ENCODE data around the gene CLASP2.
A peak's percentile ranks its signal among the peaks of the same experiment; 100 is the strongest.

The CLASP2 gene

DNA sequence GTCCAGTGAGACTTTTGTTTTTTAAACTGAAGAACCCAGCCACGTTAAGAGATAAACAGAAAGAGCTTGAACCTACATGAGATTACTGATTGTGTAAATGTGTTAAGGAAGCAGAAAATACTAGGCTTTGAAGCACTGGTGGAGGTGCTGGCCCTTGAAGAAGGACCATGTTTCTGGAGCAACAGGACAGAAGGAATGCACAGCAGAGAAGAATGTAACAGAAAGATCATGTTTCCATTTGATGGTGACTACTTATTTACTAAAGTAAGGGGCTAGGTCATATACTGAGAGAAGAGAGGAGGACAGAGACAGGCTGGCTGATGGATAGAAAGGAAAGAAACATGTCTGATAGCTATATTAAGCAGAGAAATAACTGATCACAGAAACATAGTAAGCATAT, 88.8 kb downstream of the CLASP2 start:
- no peak for DNase-seq

DNA sequence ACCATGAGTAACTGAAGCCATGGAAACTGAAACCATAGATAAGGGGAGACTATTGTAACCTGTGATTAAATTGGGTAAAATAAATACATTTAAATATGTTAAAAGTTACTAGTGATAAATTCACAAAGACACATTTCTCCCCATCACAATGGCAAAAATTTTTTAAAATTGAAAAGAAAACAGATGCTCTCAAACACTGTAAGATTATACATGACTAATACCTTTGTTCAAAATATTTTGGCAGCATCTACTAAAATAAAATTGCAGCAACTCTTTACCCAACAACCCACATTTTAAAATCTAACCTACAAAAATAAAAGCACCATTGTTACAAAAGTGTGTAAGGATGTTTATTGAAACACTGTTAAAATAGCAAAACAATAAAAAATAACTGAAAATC, 93.3 kb downstream of the CLASP2 start:
- no peak for DNase-seq

- no peak for DNase-seq
Observed at GRCh38 chr3:33613041-33613440, 105.0 kb downstream of the CLASP2 start.

GRCh38 chr3:33612607-33613006, 105.4 kb downstream of the CLASP2 start:
- DNase-seq = no peak

DNA sequence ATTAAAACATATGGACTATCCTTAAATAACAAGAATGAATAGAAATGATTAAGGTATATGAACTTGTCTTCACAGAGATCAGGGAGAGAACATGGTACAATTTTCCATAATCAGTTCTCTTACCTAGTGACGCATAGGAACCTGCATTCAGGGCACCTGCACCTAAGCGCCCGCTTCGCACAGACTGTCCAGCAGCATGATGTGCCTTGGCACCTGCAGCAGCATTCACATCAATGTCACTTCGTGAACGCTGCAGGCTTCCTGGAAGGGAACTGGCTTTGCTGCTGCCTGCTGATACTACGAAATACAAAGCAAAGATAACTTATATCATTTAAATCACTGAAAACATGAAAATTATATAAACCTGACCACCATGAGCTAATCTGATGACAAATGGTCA, 115.2 kb downstream of the CLASP2 start:
- no peak for DNase-seq

- DNase-seq = no peak
Observed at GRCh38 chr3:33597257-33597689, 120.8 kb downstream of the CLASP2 start.

DNA sequence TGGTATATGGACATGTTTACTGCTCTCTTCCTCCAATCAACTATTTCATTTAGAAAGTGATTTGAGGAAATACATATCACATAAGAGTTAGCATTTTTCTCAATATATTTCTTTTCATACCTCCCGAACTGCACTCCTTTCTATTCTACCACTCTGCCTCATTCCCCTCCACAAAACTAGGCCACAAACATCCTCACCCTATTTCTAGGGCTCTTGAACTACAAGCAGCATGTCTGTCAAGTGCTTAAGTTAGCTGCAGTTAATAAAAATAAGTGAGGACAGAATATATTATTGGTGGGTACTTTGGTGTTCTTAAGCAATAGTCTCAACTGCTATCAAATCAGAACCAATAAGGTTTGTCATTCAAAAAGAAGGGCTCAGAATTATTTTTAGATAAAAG, 125.1 kb downstream of the CLASP2 start:
- no peak for DNase-seq

GRCh38 chr3:33590541-33590940, 127.5 kb downstream of the CLASP2 start:
- DNase-seq = no peak

DNA sequence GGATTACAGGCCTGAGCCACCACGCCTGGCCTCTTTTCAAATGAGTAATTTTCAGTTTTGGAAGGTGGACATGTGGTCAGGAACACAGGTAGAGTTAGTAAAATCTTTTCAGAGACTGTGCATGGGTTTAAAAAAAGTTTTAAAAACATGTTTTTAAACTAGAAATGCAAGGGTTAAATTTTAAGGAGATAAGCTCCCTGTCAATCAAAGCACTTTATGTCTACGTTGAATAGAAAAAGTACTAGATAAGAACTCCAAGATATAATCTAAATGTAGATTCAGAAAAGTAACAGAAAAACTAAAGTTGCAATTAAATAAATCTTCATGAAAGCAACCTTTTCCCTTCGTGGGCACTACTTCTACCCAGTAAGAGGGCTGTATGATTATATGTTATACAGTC, 131.7 kb downstream of the CLASP2 start:
- DNase-seq = no peak

GRCh38 chr3:33582234-33582633, 135.8 kb downstream of the CLASP2 start:
- no peak for DNase-seq

GRCh38 chr3:33581666-33582065, 136.4 kb downstream of the CLASP2 start:
- no peak for DNase-seq

- DNase-seq = no peak
Observed at GRCh38 chr3:33579840-33580239, 138.2 kb downstream of the CLASP2 start.

DNA sequence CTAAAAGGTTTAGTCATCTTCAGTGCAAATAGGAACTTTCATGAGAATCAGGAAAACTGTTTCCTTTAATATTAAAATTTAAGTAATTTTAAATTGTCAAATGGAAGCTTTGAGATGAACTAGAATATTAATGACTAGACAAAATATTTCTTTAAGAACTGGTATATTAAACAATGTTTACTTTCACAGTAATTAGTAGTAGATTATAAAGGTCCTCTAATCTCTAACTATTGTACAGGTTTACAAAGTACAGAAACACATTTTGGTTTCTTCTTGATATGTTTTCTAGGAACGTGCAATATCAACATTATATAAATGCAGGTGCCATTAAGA, 138.9 kb downstream of the CLASP2 start:
- DNase-seq = no peak

DNA sequence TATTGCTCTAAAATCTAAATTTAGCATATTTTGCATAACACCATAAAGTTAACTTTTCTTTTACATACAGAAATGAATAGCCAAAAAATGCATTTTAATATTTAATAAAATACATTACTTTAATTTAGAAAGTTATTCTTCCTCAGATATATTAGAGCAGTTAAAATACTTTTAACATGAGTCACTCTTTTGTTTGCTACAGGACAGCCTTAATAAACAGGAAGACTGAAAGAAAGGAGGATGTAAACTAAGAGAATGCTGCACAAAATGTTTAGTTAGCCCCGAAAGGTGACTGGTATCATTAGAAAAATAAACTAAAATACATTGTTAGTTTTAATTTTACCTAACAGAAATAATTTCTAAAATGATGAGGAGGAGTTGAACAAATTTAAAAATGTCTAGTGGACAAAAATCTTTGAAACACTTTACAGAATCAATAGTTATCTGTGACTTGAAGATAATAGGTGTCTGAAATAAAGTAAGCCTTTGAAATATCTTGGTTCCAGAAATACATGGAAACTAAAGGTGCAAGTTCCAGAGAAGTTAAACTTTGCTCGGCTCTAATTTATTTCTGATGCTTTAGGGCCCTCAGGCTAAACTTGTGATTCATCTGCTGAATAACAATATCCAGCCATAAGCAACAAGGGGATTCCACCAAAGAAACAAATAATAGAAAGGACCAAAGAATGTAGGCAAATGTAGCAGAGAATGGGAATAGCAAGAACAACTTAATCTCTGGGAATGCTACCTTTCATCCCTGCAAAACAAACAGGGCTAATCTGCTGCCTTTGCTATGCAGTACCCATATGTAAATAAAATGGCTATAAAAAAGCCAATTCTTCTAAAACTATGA, 139.5 kb downstream of the CLASP2 start:
- peak; percentile 16 for DNase-seq

DNA sequence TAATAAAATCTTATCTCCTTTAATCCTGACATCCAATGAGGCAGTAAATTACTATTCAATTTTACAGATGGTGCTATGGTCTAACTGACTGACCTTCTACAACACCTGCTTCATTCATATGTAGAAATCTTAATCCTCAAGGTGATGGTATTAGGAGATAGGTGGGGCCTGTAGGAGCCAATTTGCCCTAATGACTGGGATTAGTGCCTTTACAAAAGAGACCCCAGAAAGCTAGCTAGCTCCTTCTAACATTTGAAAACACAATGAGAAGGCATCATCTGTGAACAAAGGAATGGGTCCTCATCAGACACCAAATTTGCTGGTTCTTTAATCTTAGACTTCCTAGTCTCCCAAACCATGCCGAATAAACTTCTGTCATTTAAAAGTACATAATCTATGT, 140.5 kb downstream of the CLASP2 start:
- no peak for DNase-seq

GRCh38 chr3:33577173-33577572, 140.9 kb downstream of the CLASP2 start:
- DNase-seq = no peak

DNA sequence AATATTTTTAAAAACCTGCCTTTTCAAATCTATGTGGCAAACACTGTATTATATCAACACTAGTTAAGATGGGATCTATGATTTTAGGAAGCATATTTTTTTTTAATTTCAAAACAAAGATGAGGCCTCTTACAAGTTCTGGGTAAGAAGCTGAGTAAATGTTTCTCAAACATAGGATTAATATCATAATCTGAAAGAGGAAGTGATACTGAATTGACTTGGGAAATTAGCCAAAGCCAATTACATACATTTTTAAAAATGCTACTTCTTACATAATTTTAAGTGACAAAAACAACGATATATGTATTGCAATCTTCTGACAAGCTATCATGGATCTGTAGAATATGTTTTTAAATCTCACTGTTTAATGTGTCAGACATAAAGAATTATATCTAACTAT, 142.7 kb downstream of the CLASP2 start:
- DNase-seq = no peak

GRCh38 chr3:33557829-33558228, 160.2 kb downstream of the CLASP2 start:
- DNase-seq = no peak

- no peak for DNase-seq
Observed at GRCh38 chr3:33557279-33557678, 160.8 kb downstream of the CLASP2 start.

DNA sequence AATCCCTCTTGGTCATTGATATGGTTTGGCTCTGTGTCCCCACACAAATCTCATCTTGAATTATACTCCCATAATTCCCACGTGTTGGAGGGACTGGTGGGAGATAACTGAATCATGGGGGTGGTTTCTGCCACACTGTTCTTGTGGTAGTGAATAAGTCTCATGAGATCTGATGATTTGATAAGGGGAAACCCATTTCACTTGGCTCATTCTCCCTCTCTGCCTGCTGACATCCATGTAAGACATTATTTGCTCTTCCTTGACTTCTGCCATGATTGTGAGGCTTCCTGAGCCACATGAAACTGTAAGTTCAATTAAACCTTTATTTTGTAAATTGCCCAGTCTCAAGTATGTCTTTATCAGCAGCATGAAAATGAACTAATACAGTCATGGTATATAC, 171.0 kb downstream of the CLASP2 start:
- no peak for DNase-seq

GRCh38 chr3:33544126-33544525, 173.9 kb downstream of the CLASP2 start:
- no peak for DNase-seq

- no peak for DNase-seq
Observed at GRCh38 chr3:33543601-33544000, 174.5 kb downstream of the CLASP2 start.

DNA sequence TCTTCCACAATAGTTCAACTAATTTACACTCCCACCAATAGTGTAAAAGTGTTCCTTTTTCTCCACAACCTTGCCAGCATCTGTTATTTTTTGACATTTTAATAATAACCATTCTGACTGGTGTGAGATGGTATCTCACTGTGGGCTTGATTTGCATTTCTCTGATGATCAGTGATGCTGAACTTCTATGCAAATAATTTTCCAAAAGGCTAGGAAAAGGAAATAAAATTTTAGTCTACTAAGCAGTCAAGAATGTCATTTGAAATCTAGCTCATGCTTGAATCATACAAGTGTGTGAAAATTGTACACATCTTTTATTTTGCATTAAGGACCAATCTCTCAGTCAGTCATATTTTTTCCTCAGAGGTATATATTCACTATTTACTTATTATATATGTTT, 176.1 kb downstream of the CLASP2 start:
- DNase-seq = peak; percentile 16

DNA sequence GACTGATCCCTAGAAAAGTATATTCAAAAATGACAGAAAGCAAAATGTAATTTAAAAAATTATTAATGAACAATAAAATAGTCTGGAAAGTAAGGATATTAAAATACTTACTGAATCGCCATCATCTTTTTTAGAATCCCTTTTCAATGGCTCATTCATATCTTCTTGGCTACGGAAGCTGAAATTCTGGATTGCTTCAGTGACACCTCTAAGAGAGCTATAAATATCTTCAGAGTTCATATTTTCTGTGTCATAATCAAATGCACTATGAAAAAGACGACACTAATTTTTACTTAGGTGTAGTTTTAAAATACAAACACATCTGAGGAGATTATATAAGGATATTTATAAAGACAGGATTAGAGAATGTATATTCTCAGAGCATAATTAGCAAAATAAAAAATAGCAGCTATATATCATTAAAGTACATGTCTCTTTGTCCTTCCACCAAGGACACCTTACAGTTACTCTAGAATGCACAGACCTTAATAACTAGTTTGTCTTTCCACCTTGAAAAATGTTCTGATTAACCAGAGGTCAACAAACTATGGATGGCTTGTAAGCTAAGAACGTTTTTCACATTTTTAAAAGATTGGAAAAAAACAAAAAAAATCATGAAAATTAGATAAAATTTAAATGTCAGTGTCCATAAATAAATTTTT, 179.2 kb downstream of the CLASP2 start:
- no peak for DNase-seq

GRCh38 chr3:33537133-33537532, 180.9 kb downstream of the CLASP2 start:
- DNase-seq = no peak

Data from kidney glomerular epithelial cell (primary cell).